ENCODE data around the gene CPTP. TPM values are rescaled to one million over a fixed set of nuclear protein-coding genes. Genes with fewer than 3 reads are reported as not detected.

Gene CPTP
- total and polyA plus RNA-seq, 2 of the 13 experiments (the other 11 are each of a cell fraction or from before 2014, with no cell fraction given): 5.5 to 9.3 TPM

DNA sequence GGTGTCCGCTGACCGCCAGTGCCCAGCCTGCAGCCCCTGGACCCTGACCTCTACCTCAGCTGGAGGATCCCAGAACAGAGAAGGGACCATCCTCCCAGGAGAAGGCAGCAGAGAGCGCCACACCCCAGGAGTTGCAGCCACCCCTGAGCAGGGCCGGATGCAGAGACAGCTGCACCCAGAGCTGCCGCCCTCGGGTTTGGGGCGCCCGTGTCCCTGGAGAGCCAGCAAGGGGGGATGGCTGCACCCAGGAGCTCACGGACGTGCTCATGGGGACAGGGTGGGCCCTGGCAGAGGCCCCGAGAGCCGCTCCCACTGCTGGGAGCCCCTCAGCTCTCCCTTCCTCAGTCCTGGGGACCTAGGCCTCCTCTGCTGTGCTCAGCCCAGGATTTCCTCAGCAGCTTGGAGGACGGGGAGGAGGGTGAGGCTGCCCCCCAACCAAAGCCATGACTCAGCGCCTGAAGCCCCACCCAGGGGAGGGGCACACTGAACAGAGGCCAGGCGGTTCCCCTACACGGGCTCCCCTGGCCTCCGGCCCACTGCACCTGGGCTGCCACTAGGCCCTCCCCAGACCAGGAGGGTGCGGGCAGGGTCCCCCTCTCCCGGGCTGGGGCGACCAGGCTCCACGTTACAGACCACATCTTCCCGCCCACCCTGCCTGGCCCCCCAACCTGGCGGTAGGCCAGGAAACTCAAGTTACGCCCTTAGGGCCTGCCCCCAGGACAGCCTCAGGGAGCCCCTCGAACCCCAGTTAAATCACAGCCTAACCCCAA, 19.1 kb upstream of the CPTP start (continued):
- TF ChIP-seq TGIF2 (CRISPR knock-in tag; IDR thresholded peaks at IDR 0.05) (no peak), ZNF670 (CRISPR knock-in tag; IDR thresholded peaks at IDR 0.05; ENCODE audit: borderline replicate concordance) (no peak), ZNF256 (CRISPR knock-in tag; conservative IDR thresholded peaks at IDR 0.05) (no peak), YEATS4 (CRISPR knock-in tag; IDR thresholded peaks at IDR 0.05; ENCODE audit: borderline replicate concordance) (peak; percentile 54; the same call in 1 of the 2 replicates), YY1 (IDR thresholded peaks at IDR 0.05; ENCODE audit: insufficient read depth, insufficient replicate concordance, low read depth, low read length) (no peak), ZNF337 (CRISPR knock-in tag; IDR thresholded peaks at IDR 0.05; ENCODE audit: borderline replicate concordance, low read depth) (no peak), MIXL1 (CRISPR knock-in tag; IDR thresholded peaks at IDR 0.05) (no peak), ZNF432 (CRISPR knock-in tag; IDR thresholded peaks at IDR 0.05; ENCODE audit: borderline replicate concordance) (peak; percentile 64; the same call in 1 of the 2 replicates), KAT8 (CRISPR knock-in tag; IDR thresholded peaks at IDR 0.05) (peak; percentile 16; the same call in 1 of the 2 replicates), ZNF530 (CRISPR knock-in tag; IDR thresholded peaks at IDR 0.05; ENCODE audit: low read depth) (no peak), ZNF510 (CRISPR knock-in tag; IDR thresholded peaks at IDR 0.05; ENCODE audit: low read depth) (no peak), SP140L (CRISPR knock-in tag; IDR thresholded peaks at IDR 0.05; ENCODE audit: borderline replicate concordance) (no peak), GLI4 (CRISPR knock-in tag; IDR thresholded peaks at IDR 0.05; ENCODE audit: borderline replicate concordance) (no peak), ZNF547 (CRISPR knock-in tag; IDR thresholded peaks at IDR 0.05) (no peak), HNRNPH1 (optimal IDR thresholded peaks at IDR 0.05; ENCODE audit: low read depth, low read length) (no peak), CREM (IDR thresholded peaks at IDR 0.05) (no peak), CREM (CRISPR knock-in tag; IDR thresholded peaks at IDR 0.05) (no peak), ZNF232 (CRISPR knock-in tag; IDR thresholded peaks at IDR 0.05; ENCODE audit: borderline replicate concordance) (peak; percentile 16; the same call in 1 of the 2 replicates)
- TF ChIP-seq, protein P1, sequence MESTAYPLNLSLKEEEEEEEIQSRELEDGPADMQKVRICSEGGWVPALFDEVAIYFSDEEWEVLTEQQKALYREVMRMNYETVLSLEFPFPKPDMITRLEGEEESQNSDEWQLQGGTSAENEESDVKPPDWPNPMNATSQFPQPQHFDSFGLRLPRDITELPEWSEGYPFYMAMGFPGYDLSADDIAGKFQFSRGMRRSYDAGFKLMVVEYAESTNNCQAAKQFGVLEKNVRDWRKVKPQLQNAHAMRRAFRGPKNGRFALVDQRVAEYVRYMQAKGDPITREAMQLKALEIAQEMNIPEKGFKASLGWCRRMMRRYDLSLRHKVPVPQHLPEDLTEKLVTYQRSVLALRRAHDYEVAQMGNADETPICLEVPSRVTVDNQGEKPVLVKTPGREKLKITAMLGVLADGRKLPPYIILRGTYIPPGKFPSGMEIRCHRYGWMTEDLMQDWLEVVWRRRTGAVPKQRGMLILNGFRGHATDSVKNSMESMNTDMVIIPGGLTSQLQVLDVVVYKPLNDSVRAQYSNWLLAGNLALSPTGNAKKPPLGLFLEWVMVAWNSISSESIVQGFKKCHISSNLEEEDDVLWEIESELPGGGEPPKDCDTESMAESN (CRISPR knock-in tag; conservative IDR thresholded peaks at IDR 0.05): no peak
- TF ChIP-seq, protein P2, sequence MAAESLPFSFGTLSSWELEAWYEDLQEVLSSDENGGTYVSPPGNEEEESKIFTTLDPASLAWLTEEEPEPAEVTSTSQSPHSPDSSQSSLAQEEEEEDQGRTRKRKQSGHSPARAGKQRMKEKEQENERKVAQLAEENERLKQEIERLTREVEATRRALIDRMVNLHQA (CRISPR knock-in tag; IDR thresholded peaks at IDR 0.05): no peak
- TF ChIP-seq, protein P3, sequence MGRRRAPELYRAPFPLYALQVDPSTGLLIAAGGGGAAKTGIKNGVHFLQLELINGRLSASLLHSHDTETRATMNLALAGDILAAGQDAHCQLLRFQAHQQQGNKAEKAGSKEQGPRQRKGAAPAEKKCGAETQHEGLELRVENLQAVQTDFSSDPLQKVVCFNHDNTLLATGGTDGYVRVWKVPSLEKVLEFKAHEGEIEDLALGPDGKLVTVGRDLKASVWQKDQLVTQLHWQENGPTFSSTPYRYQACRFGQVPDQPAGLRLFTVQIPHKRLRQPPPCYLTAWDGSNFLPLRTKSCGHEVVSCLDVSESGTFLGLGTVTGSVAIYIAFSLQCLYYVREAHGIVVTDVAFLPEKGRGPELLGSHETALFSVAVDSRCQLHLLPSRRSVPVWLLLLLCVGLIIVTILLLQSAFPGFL (CRISPR knock-in tag; IDR thresholded peaks at IDR 0.05): no peak
- TF ChIP-seq, protein P4, sequence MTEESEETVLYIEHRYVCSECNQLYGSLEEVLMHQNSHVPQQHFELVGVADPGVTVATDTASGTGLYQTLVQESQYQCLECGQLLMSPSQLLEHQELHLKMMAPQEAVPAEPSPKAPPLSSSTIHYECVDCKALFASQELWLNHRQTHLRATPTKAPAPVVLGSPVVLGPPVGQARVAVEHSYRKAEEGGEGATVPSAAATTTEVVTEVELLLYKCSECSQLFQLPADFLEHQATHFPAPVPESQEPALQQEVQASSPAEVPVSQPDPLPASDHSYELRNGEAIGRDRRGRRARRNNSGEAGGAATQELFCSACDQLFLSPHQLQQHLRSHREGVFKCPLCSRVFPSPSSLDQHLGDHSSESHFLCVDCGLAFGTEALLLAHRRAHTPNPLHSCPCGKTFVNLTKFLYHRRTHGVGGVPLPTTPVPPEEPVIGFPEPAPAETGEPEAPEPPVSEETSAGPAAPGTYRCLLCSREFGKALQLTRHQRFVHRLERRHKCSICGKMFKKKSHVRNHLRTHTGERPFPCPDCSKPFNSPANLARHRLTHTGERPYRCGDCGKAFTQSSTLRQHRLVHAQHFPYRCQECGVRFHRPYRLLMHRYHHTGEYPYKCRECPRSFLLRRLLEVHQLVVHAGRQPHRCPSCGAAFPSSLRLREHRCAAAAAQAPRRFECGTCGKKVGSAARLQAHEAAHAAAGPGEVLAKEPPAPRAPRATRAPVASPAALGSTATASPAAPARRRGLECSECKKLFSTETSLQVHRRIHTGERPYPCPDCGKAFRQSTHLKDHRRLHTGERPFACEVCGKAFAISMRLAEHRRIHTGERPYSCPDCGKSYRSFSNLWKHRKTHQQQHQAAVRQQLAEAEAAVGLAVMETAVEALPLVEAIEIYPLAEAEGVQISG (CRISPR knock-in tag; IDR thresholded peaks at IDR 0.05): no peak
- TF ChIP-seq, protein P5, sequence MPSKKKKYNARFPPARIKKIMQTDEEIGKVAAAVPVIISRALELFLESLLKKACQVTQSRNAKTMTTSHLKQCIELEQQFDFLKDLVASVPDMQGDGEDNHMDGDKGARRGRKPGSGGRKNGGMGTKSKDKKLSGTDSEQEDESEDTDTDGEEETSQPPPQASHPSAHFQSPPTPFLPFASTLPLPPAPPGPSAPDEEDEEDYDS (CRISPR knock-in tag; IDR thresholded peaks at IDR 0.05): peak; percentile 13; the same call in 1 of the 2 replicates
